ENCODE data around the gene OSGEP. TPM values are rescaled to one million over a fixed set of nuclear protein-coding genes. Genes with fewer than 3 reads are reported as not detected.

Gene OSGEP
- total and polyA plus RNA-seq, 2 of the 13 experiments (the other 11 are each of a cell fraction or from before 2014, with no cell fraction given): 39.7 to 41.1 TPM

DNA sequence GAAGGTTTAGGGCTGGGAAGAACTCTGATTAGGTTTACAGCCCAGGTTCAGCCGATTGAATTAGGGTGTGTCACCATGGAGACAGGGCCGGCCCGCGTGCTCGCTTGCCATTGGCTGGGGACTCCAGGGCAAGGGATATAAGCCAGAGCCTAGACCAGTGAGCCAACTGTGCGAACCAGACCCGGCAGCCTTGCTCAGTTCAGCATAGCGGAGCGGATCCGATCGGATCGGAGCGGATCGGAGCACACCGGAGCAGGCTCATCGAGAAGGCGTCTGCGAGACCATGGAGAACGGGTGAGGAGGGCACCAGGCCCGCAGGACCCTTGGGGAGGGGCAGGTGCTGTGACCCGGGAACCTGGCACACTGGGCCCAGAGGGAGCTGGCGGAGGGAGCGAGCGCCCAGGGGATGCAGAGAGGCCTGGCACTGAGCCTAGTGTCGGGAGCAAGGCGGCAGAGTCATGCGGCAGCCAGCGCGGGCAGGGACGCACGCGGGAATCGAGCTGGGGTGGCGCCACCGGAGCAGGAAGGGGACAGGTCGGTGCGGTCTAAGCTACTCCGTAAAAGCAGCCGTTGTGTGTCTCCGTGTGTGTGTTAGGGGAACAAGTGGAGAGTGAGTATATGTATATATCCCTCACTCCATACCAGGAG lies 14.8 kb upstream of the OSGEP start, which contains the start of gene PNP (continued):
- TF ChIP-seq, protein P1, sequence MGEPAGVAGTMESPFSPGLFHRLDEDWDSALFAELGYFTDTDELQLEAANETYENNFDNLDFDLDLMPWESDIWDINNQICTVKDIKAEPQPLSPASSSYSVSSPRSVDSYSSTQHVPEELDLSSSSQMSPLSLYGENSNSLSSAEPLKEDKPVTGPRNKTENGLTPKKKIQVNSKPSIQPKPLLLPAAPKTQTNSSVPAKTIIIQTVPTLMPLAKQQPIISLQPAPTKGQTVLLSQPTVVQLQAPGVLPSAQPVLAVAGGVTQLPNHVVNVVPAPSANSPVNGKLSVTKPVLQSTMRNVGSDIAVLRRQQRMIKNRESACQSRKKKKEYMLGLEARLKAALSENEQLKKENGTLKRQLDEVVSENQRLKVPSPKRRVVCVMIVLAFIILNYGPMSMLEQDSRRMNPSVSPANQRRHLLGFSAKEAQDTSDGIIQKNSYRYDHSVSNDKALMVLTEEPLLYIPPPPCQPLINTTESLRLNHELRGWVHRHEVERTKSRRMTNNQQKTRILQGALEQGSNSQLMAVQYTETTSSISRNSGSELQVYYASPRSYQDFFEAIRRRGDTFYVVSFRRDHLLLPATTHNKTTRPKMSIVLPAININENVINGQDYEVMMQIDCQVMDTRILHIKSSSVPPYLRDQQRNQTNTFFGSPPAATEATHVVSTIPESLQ (CRISPR knock-in tag; conservative IDR thresholded peaks at IDR 0.05): no peak
- no peak for TF ChIP-seq TP53 (CRISPR knock-in tag; conservative IDR thresholded peaks at IDR 0.05)
- TF ChIP-seq NFATC3 (CRISPR knock-in tag; IDR thresholded peaks at IDR 0.05): 0 out of 2 replicates have a peak, but pooled peaks have one; percentile 73
- TF ChIP-seq SAP130 (CRISPR knock-in tag; IDR thresholded peaks at IDR 0.05; ENCODE audit: low read depth): peak; percentile 88
- peak; percentile 12; the same call in 1 of the 2 replicates for TF ChIP-seq ZNF709 (CRISPR knock-in tag; IDR thresholded peaks at IDR 0.05)
- TF ChIP-seq ZNF703 (CRISPR knock-in tag; IDR thresholded peaks at IDR 0.05; ENCODE audit: borderline replicate concordance): no peak
- no peak for TF ChIP-seq FOXM1 (CRISPR knock-in tag; IDR thresholded peaks at IDR 0.05)
- TF ChIP-seq, protein P2, sequence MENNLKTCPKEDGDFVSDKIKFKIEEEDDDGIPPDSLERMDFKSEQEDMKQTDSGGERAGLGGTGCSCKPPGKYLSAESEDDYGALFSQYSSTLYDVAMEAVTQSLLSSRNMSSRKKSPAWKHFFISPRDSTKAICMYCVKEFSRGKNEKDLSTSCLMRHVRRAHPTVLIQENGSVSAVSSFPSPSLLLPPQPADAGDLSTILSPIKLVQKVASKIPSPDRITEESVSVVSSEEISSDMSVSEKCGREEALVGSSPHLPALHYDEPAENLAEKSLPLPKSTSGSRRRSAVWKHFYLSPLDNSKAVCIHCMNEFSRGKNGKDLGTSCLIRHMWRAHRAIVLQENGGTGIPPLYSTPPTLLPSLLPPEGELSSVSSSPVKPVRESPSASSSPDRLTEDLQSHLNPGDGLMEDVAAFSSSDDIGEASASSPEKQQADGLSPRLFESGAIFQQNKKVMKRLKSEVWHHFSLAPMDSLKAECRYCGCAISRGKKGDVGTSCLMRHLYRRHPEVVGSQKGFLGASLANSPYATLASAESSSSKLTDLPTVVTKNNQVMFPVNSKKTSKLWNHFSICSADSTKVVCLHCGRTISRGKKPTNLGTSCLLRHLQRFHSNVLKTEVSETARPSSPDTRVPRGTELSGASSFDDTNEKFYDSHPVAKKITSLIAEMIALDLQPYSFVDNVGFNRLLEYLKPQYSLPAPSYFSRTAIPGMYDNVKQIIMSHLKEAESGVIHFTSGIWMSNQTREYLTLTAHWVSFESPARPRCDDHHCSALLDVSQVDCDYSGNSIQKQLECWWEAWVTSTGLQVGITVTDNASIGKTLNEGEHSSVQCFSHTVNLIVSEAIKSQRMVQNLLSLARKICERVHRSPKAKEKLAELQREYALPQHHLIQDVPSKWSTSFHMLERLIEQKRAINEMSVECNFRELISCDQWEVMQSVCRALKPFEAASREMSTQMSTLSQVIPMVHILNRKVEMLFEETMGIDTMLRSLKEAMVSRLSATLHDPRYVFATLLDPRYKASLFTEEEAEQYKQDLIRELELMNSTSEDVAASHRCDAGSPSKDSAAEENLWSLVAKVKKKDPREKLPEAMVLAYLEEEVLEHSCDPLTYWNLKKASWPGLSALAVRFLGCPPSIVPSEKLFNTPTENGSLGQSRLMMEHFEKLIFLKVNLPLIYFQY (CRISPR knock-in tag; IDR thresholded peaks at IDR 0.05; ENCODE audit: borderline replicate concordance): peak; percentile 67; the same call in 1 of the 2 replicates
- TF ChIP-seq, protein P3, sequence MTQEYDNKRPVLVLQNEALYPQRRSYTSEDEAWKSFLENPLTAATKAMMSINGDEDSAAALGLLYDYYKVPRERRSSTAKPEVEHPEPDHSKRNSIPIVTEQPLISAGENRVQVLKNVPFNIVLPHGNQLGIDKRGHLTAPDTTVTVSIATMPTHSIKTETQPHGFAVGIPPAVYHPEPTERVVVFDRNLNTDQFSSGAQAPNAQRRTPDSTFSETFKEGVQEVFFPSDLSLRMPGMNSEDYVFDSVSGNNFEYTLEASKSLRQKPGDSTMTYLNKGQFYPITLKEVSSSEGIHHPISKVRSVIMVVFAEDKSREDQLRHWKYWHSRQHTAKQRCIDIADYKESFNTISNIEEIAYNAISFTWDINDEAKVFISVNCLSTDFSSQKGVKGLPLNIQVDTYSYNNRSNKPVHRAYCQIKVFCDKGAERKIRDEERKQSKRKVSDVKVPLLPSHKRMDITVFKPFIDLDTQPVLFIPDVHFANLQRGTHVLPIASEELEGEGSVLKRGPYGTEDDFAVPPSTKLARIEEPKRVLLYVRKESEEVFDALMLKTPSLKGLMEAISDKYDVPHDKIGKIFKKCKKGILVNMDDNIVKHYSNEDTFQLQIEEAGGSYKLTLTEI (CRISPR knock-in tag; conservative IDR thresholded peaks at IDR 0.05): no peak
- no peak for TF ChIP-seq PAWR (CRISPR knock-in tag; IDR thresholded peaks at IDR 0.05; ENCODE audit: borderline replicate concordance)
- peak; percentile 64; the same call in 1 of the 2 replicates for TF ChIP-seq ERF (CRISPR knock-in tag; IDR thresholded peaks at IDR 0.05)
- TF ChIP-seq KLF6 (CRISPR knock-in tag; IDR thresholded peaks at IDR 0.05): 0 out of 2 replicates have a peak, but pooled peaks have one; percentile 54
- TF ChIP-seq HOXA3 (CRISPR knock-in tag; IDR thresholded peaks at IDR 0.05): peak; percentile 64
- TF ChIP-seq ZNF329 (CRISPR knock-in tag; IDR thresholded peaks at IDR 0.05; ENCODE audit: low read depth): peak; percentile 69; the same call in 1 of the 2 replicates
- TF ChIP-seq CEBPG (CRISPR knock-in tag; IDR thresholded peaks at IDR 0.05): no peak
- peak; percentile 80 for TF ChIP-seq NFYC (CRISPR knock-in tag; IDR thresholded peaks at IDR 0.05)
- TF ChIP-seq ZNF781 (CRISPR knock-in tag; IDR thresholded peaks at IDR 0.05; ENCODE audit: borderline replicate concordance, not compliant biosample characterization): peak; percentile 56
- TF ChIP-seq MZF1 (CRISPR knock-in tag; IDR thresholded peaks at IDR 0.05; ENCODE audit: borderline replicate concordance): no peak
- TF ChIP-seq, protein P4, sequence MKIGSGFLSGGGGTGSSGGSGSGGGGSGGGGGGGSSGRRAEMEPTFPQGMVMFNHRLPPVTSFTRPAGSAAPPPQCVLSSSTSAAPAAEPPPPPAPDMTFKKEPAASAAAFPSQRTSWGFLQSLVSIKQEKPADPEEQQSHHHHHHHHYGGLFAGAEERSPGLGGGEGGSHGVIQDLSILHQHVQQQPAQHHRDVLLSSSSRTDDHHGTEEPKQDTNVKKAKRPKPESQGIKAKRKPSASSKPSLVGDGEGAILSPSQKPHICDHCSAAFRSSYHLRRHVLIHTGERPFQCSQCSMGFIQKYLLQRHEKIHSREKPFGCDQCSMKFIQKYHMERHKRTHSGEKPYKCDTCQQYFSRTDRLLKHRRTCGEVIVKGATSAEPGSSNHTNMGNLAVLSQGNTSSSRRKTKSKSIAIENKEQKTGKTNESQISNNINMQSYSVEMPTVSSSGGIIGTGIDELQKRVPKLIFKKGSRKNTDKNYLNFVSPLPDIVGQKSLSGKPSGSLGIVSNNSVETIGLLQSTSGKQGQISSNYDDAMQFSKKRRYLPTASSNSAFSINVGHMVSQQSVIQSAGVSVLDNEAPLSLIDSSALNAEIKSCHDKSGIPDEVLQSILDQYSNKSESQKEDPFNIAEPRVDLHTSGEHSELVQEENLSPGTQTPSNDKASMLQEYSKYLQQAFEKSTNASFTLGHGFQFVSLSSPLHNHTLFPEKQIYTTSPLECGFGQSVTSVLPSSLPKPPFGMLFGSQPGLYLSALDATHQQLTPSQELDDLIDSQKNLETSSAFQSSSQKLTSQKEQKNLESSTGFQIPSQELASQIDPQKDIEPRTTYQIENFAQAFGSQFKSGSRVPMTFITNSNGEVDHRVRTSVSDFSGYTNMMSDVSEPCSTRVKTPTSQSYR (CRISPR knock-in tag; IDR thresholded peaks at IDR 0.05; ENCODE audit: borderline replicate concordance): no peak
- peak; percentile 76; the same call in 1 of the 2 replicates for TF ChIP-seq ZZZ3 (CRISPR knock-in tag; IDR thresholded peaks at IDR 0.05; ENCODE audit: borderline replicate concordance)
